Measurements from ENCODE around the gene RPTOR. TPM values are rescaled to one million over a fixed set of nuclear protein-coding genes. Genes with fewer than 3 reads are reported as not detected.
"Not testable (repeated sequence)": the region's sequence is repeated elsewhere in the genome, so short reads cannot be mapped to it uniquely, and the experiment has no call there.

Gene RPTOR
- polyA plus RNA-seq, 1 of the 3 experiments (the other 2 are of a cell fraction), result 14.9 TPM

DNA sequence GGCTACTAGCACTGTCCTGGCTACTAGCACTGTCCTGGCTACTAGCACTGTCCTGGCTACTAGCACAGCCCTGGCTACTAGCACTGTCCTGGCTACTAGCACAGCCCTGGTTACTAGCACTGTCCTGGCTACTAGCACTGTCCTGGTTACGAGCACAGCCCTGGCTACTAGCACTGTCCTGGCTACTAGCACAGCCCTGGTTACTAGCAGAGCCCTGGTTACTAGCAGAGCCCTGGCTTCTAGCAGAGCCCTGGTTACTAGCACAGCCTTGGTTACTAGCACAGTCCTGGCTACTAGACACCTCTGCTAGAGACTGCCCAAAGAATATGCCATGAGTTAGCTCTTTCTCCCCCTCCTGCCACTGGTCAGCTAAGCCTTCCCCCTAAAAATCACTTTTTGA lies 200.1 kb downstream of the RPTOR start:
- H3K27ac ChIP-seq (ENCODE audit: low read depth in 2 of 2, low read length in 1 of 2); H3K9ac ChIP-seq; H2AFZ ChIP-seq (ENCODE audit: low read depth); H3K79me2 ChIP-seq (ENCODE audit: insufficient read depth); H3K4me1 ChIP-seq (ENCODE audit: control insufficient read depth in 1 of 2, insufficient read depth in 2 of 2, low read depth in 1 of 2, low read length in 1 of 2); H3K36me3 ChIP-seq (replicated peaks in 1 of 2; ENCODE audit: control insufficient read depth in 1 of 2, insufficient read depth in 2 of 2, low read length in 1 of 2); DNase-seq; H3F3A ChIP-seq (replicated peaks; ENCODE audit: insufficient read depth); CTCF ChIA-PET; POLR2A ChIA-PET; H3K4me2 ChIP-seq; H3K9me2 ChIP-seq; H3K9me3 ChIP-seq; H3K27me3 ChIP-seq (ENCODE audit: insufficient read depth); H3K4me3 ChIP-seq (ENCODE audit: low read depth in 2 of 2, low read length in 1 of 2); H4K20me1 ChIP-seq (ENCODE audit: insufficient read depth): not testable (repeated sequence)
- WGBS (ENCODE audit: low lambda C conversion rate), result no CpG with 5 or more reads among the region's 1 CpG

DNA sequence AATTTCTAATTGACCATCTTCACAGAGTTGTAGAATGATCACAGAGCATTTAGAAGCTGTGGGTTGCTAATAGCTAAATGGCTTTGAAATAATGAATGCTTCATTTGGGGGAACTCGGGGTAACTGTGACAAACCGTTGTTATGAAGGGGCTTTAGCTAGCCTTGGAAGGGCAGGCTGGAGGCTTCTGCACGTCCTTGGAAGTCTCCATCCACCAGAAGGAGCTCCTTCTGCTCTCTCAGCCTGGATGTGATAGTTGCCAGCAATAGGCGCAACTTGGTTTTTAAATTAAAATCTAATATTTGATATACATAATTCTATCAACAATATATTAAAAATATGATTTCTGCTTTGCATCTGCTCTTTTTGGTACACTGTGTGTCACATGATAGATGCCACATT lies 200.5 kb downstream of the RPTOR start:
- Histone ChIP-seq H3K4me2 (no peak overlapping the region), H3K27ac (ENCODE audit: low read depth in 2 of 2, low read length in 1 of 2) (no peak overlapping the region), H3K9ac (no peak overlapping the region), H2AFZ (ENCODE audit: low read depth) (no peak overlapping the region), H3F3A (replicated peaks; ENCODE audit: insufficient read depth) (no peaks in the 10 kb centered on the region), H3K36me3 (replicated peaks in 1 of 2; ENCODE audit: control insufficient read depth in 1 of 2, insufficient read depth in 2 of 2, low read length in 1 of 2) (peaks cover 0 to 3% of the 10 kb centered on the region in 2 experiments), H3K9me2 (no peaks in the 10 kb centered on the region), H3K4me1 (ENCODE audit: control insufficient read depth in 1 of 2, insufficient read depth in 2 of 2, low read depth in 1 of 2, low read length in 1 of 2) (peaks cover 0 to 5% of the 10 kb centered on the region in 2 experiments; a peak in 1 of 4 replicates), H3K4me3 (ENCODE audit: low read depth in 2 of 2, low read length in 1 of 2) (no peak overlapping the region), H3K9me3 (no peaks in the 10 kb centered on the region), H3K27me3 (ENCODE audit: insufficient read depth) (no peaks in the 10 kb centered on the region), H3K79me2 (ENCODE audit: insufficient read depth) (no peaks in the 10 kb centered on the region), H4K20me1 (ENCODE audit: insufficient read depth) (no peaks in the 10 kb centered on the region)
- no peak for TF ChIP-seq POLR2AphosphoS5 (IDR thresholded peaks at IDR 0.05; ENCODE audit: low read depth, low read length)
- no peak for TF ChIP-seq ELF1 (IDR thresholded peaks at IDR 0.05)
- no peak for TF ChIP-seq GATA2 (CRISPR knock-in tag; IDR thresholded peaks at IDR 0.05)
- TF ChIP-seq EZH2phosphoT487 (IDR thresholded peaks at IDR 0.05; ENCODE audit: borderline replicate concordance, low read depth), result no peak
- TF ChIP-seq SIN3A (IDR thresholded peaks at IDR 0.05; ENCODE audit: borderline replicate concordance, low read depth, low read length), result no peak
- TF ChIP-seq, protein P1, sequence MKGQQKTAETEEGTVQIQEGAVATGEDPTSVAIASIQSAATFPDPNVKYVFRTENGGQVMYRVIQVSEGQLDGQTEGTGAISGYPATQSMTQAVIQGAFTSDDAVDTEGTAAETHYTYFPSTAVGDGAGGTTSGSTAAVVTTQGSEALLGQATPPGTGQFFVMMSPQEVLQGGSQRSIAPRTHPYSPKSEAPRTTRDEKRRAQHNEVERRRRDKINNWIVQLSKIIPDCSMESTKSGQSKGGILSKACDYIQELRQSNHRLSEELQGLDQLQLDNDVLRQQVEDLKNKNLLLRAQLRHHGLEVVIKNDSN (IDR thresholded peaks at IDR 0.05; ENCODE audit: borderline replicate concordance, low read depth), result no peak
- no peak for TF ChIP-seq TCF12 (IDR thresholded peaks at IDR 0.05)
- TF ChIP-seq MEF2A (IDR thresholded peaks at IDR 0.05; ENCODE audit: borderline replicate concordance, low read depth), result no peak
- no peak for TF ChIP-seq RFX5 (IDR thresholded peaks at IDR 0.05; ENCODE audit: low read length)
- TF ChIP-seq MXI1 (IDR thresholded peaks at IDR 0.05; ENCODE audit: low read depth, low read length), result no peak
- no peak for TF ChIP-seq NFIC (IDR thresholded peaks at IDR 0.05; ENCODE audit: borderline replicate concordance)
- TF ChIP-seq RCOR1 (IDR thresholded peaks at IDR 0.05; ENCODE audit: low read length), result no peak
- no peak for TF ChIP-seq FOXJ3 (CRISPR knock-in tag; IDR thresholded peaks at IDR 0.05)
- TF ChIP-seq GABPA (IDR thresholded peaks at IDR 0.05; ENCODE audit: low read depth), result no peak
- no peak for TF ChIP-seq RAD21 (IDR thresholded peaks at IDR 0.05; ENCODE audit: low read length)
- TF ChIP-seq, protein P2, sequence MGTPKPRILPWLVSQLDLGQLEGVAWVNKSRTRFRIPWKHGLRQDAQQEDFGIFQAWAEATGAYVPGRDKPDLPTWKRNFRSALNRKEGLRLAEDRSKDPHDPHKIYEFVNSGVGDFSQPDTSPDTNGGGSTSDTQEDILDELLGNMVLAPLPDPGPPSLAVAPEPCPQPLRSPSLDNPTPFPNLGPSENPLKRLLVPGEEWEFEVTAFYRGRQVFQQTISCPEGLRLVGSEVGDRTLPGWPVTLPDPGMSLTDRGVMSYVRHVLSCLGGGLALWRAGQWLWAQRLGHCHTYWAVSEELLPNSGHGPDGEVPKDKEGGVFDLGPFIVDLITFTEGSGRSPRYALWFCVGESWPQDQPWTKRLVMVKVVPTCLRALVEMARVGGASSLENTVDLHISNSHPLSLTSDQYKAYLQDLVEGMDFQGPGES (IDR thresholded peaks at IDR 0.05; ENCODE audit: low read depth, low read length), result no peak
- no peak for TF ChIP-seq RXRA (IDR thresholded peaks at IDR 0.05; ENCODE audit: borderline replicate concordance, low read depth)
- TF ChIP-seq FOSL2 (IDR thresholded peaks at IDR 0.05; ENCODE audit: borderline replicate concordance, low read depth), result no peak
- no peak for TF ChIP-seq SMC3 (IDR thresholded peaks at IDR 0.05; ENCODE audit: low read depth, low read length)
- CTCF ChIA-PET, result no interaction called here
- 97% methylated on average over 4 of the region's 4 CpGs for WGBS (ENCODE audit: low lambda C conversion rate)
- POLR2A ChIA-PET, result interaction anchor here (0.5 kb wide), 1 partner anchor 18 kb away, joined by 3 read pairs; no protein-coding TSS in a partner anchor
- no peak for DNase-seq
